Measurements from ENCODE around the gene MRPS18B. TPM values are rescaled to one million over a fixed set of nuclear protein-coding genes. Genes with fewer than 3 reads are reported as not detected.

The MRPS18B gene
- total and polyA plus RNA-seq, 2 of the 4 experiments (the other 2 are of a cell fraction): 51.2 to 82.3 TPM

DNA sequence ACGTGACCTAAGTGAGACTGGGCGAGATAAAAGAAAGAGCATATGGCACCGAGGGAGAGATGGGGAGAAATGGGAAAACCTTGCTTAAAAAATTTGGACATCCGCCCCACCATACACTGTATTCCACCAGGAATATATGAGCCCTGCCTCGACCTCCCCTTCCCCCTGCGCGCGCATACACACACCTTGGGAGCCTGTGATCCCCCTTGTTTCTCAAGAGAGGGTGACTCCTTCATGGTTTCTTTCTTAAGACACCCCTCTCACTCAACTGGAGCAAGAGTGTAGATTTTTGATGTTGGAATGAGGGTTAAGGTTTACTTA lies 45.9 kb upstream of the MRPS18B start:
- peak overlapping the region; percentile 63 for H3K23ac ChIP-seq (ENCODE audit: low read depth, low read length)
- TF ChIP-seq CEBPB (IDR thresholded peaks at IDR 0.05; ENCODE audit: low read depth, low read length) (no peak), MAFK (IDR thresholded peaks at IDR 0.05; ENCODE audit: low read depth, low read length) (no peak), FOS (IDR thresholded peaks at IDR 0.05; ENCODE audit: low read depth, low read length) (no peak), RFX5 (IDR thresholded peaks at IDR 0.05; ENCODE audit: low read depth, low read length) (no peak), SMC3 (IDR thresholded peaks at IDR 0.05; ENCODE audit: low read depth, low read length) (no peak), CHD1 (IDR thresholded peaks at IDR 0.05; ENCODE audit: low read depth, low read length) (no peak), RAD21 (IDR thresholded peaks at IDR 0.05; ENCODE audit: low read length) (no peak), MAZ (IDR thresholded peaks at IDR 0.05; ENCODE audit: borderline replicate concordance, low read depth, low read length) (no peak), BHLHE40 (IDR thresholded peaks at IDR 0.05; ENCODE audit: low read depth, low read length) (no peak; the same call in 1 of the 2 replicates), NFE2L2 (IDR thresholded peaks at IDR 0.05; ENCODE audit: low read depth, low read length) (no peak), RCOR1 (IDR thresholded peaks at IDR 0.05; ENCODE audit: insufficient replicate concordance, low read length) (no peak)
- TF ChIP-seq, protein P1, sequence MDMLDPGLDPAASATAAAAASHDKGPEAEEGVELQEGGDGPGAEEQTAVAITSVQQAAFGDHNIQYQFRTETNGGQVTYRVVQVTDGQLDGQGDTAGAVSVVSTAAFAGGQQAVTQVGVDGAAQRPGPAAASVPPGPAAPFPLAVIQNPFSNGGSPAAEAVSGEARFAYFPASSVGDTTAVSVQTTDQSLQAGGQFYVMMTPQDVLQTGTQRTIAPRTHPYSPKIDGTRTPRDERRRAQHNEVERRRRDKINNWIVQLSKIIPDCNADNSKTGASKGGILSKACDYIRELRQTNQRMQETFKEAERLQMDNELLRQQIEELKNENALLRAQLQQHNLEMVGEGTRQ (IDR thresholded peaks at IDR 0.05; ENCODE audit: low read depth, low read length): no peak; the same call in 1 of the 2 replicates
- TF ChIP-seq, protein P2, sequence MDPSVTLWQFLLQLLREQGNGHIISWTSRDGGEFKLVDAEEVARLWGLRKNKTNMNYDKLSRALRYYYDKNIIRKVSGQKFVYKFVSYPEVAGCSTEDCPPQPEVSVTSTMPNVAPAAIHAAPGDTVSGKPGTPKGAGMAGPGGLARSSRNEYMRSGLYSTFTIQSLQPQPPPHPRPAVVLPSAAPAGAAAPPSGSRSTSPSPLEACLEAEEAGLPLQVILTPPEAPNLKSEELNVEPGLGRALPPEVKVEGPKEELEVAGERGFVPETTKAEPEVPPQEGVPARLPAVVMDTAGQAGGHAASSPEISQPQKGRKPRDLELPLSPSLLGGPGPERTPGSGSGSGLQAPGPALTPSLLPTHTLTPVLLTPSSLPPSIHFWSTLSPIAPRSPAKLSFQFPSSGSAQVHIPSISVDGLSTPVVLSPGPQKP (IDR thresholded peaks at IDR 0.05; ENCODE audit: borderline replicate concordance, low read depth, low read length): no peak
- TF ChIP-seq, protein P3, sequence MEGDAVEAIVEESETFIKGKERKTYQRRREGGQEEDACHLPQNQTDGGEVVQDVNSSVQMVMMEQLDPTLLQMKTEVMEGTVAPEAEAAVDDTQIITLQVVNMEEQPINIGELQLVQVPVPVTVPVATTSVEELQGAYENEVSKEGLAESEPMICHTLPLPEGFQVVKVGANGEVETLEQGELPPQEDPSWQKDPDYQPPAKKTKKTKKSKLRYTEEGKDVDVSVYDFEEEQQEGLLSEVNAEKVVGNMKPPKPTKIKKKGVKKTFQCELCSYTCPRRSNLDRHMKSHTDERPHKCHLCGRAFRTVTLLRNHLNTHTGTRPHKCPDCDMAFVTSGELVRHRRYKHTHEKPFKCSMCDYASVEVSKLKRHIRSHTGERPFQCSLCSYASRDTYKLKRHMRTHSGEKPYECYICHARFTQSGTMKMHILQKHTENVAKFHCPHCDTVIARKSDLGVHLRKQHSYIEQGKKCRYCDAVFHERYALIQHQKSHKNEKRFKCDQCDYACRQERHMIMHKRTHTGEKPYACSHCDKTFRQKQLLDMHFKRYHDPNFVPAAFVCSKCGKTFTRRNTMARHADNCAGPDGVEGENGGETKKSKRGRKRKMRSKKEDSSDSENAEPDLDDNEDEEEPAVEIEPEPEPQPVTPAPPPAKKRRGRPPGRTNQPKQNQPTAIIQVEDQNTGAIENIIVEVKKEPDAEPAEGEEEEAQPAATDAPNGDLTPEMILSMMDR (conservative IDR thresholded peaks at IDR 0.05; ENCODE audit: low read depth, low read length): no peak
- H4K20me1 ChIP-seq (ENCODE audit: insufficient read depth, low read length): peaks cover 46% of the 10 kb centered on the region
- in situ Hi-C loops (cut with MboI; ENCODE audit: low sequenced_read_pairs) (no loop called here), intact Hi-C loops (cut with micrococcal nuclease) (loop anchor here (1.0 kb wide), 1 partner anchor 14 kb away; the partner anchor contains the start of gene PRR3), dilution Hi-C loops (cut with HindIII; ENCODE audit: low sequenced_read_pairs, unreplicated experiment) (no loop called here)
- peaks cover 4% of the 10 kb centered on the region for H3K36me3 ChIP-seq (ENCODE audit: control insufficient read depth, insufficient read depth, low read length)
- peak overlapping the region; percentile 95 for H3K27ac ChIP-seq (ENCODE audit: insufficient read depth, low read length)
- peak overlapping the region; percentile 74 for H3K4me3 ChIP-seq (ENCODE audit: insufficient read depth, low read depth, low read length)
- H3K4me1 ChIP-seq (ENCODE audit: control insufficient read depth, insufficient read depth, low read length): peaks cover 3% of the 10 kb centered on the region
- peak overlapping the region; percentile 0; the same call in 1 of the 2 replicates for H4K5ac ChIP-seq (ENCODE audit: low read depth, low read length)
- ATAC-seq (ENCODE audit: low read depth) (no peak), DNase-seq (no peak)
- ChIA-PET POLR2A (ENCODE audit: unreplicated experiment) (no interaction called here), CTCF (interaction anchor here (1.5 kb wide), 1 partner anchor 30 kb away, joined by 4 read pairs; no protein-coding TSS in a partner anchor)
- H2BK20ac ChIP-seq (ENCODE audit: low read depth, low read length): no peak overlapping the region
- peak overlapping the region; percentile 99 for H3K14ac ChIP-seq (replicated peaks; ENCODE audit: low read depth, low read length)
- H3K27me3 ChIP-seq (ENCODE audit: control insufficient read depth, insufficient read depth, low read length): no peaks in the 10 kb centered on the region
- H3K9me1 ChIP-seq (ENCODE audit: insufficient read depth, low read length): peaks cover 5% of the 10 kb centered on the region; the same call in 1 of the 2 replicates
- H3K79me1 ChIP-seq (ENCODE audit: low read depth in 1 of 2, low read length in 2 of 2): peaks cover 20 to 45% of the 10 kb centered on the region in 2 experiments
- peak overlapping the region; percentile 90 to 100; a peak in 3 of 4 replicates for H4K8ac ChIP-seq (ENCODE audit: low read depth in 2 of 2, low read length in 2 of 2)
- peak overlapping the region; percentile 99 for H3K4ac ChIP-seq (ENCODE audit: low read depth, low read length)
- H2BK5ac ChIP-seq (ENCODE audit: low read depth, low read length, poor library complexity, severe bottlenecking): peak overlapping the region; percentile 91
- no peak overlapping the region for H3K18ac ChIP-seq (ENCODE audit: low read depth, low read length)
- WGBS, 2 experiments (ENCODE audit: extremely low coverage in 2 of 2, insufficient read length in 1 of 2): no CpG with 5 or more reads among the region's 8 CpGs
- no peaks in the 10 kb centered on the region for H3K9me3 ChIP-seq (ENCODE audit: control insufficient read depth, insufficient read depth, low read length)
- peak overlapping the region; percentile 95 for H3K9ac ChIP-seq (ENCODE audit: low read depth, low read length)
- no peak overlapping the region; the same call in 2 of the 3 replicates for H2BK15ac ChIP-seq (ENCODE audit: low read depth, low read length)
- 0 out of 2 replicates have a peak overlapping the region, but pooled peaks have one; percentile 40 for H4K91ac ChIP-seq (ENCODE audit: insufficient read depth, low read depth, low read length)
- H2AFZ ChIP-seq (replicated peaks; ENCODE audit: low read length, poor library complexity): peak overlapping the region; percentile 96
- H2BK120ac ChIP-seq (ENCODE audit: low read depth, low read length): no peak overlapping the region
- BruUV-seq (replicated peaks): TSS peak; percentile 66
- peak overlapping the region; percentile 88 for H3K4me2 ChIP-seq (ENCODE audit: low read depth, low read length)
- peak overlapping the region; percentile 97; the same call in 1 of the 2 replicates for H3K56ac ChIP-seq (ENCODE audit: extremely low read depth, insufficient read depth, low read length)
- peak overlapping the region; percentile 88 for H2AK5ac ChIP-seq (ENCODE audit: low read depth, low read length)
- H2AK9ac ChIP-seq (replicated peaks; ENCODE audit: low read depth, low read length, poor library complexity): peak overlapping the region; percentile 96

Measured in IMR-90 (cell line).